Effector CD4-positive, alpha-beta T cell (primary cell): ENCODE results near the gene MRGPRD.

Source experiments
- DNase-seq: peaks from one replicate; pipeline ENCODE4 v3.0.0-alpha.2; 2020

Gene MRGPRD

GRCh38 chr11:68930991-68931855 is 49.6 kb downstream of the MRGPRD start:
- DNase-seq, result no peak
